MM.1S (cell line): Measurements from ENCODE around the gene AASDHPPT.

Experiments
- CTCF ChIP-seq: fragments of 300-600 bp; sonication (generic); IDR thresholded peaks from 2 replicates; pipeline ENCODE4 v1.5.1; 2016; ENCODE audit warnings: antibody characterized with exemption, low read length, mixed read lengths
- EZH2 ChIP-seq: fragments of 300-600 bp; sonication (generic); optimal IDR thresholded peaks from 2 replicates; pipeline ENCODE3; 2017; ENCODE audit warnings: low read depth, mild to moderate bottlenecking, antibody characterized with exemption, low read length, mixed read lengths
- EZH2phosphoT487 ChIP-seq: fragments of 300-600 bp; sonication (generic); IDR thresholded peaks from 2 replicates; pipeline ENCODE4 v1.6.1; 2018; ENCODE audit warnings: antibody characterized with exemption, low read length

GRCh38 chr11:106030609-106031008, 46.9 kb upstream of the AASDHPPT start:
- TF ChIP-seq CTCF (no peak), EZH2 (no peak), EZH2phosphoT487 (no peak)
